C4-2B (cell line): ENCODE measurements around the gene SULT2B1.
A peak's percentile ranks its signal among the peaks of the same experiment; 100 is the strongest.
"Not testable (repeated sequence)": the region's sequence is repeated elsewhere in the genome, so short reads cannot be mapped to it uniquely, and the experiment has no call there.

ENCODE experiments used
- H3K27ac ChIP-seq: fragments of 450-650 bp; 2 replicates; pipeline ENCODE4 v1.5.1; 2017
- ZFX ChIP-seq: fragments of 450-650 bp; IDR thresholded peaks from 2 replicates; pipeline ENCODE4 v1.6.1; 2017
- TF ChIP-seq, protein P1 (sequence below): fragments of 450-650 bp; conservative IDR thresholded peaks from 2 replicates; pipeline ENCODE4 v1.5.1; 2017; ENCODE audit warnings: mild to moderate bottlenecking

SULT2B1 gene

DNA sequence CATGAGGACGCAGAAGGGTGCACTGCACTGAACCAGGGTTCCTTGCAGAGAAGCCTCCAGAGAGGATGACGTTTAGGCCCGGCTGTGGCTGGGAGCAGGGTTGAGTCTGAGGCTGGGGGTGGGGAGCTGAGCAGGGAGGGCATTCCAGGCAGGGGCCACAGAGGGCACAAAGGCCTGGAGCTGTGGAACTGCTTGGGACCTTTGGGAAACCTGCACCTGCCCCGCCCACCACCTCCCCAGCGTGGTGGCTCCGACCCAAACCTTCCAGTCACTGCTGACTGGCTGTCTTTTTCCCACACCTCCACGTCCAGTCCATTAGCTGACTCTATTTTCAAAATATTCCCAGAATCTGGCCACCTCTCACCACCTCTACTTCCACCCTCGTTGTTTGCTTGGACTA, 35.4 kb upstream of the SULT2B1 start:
- TF ChIP-seq, protein P1, sequence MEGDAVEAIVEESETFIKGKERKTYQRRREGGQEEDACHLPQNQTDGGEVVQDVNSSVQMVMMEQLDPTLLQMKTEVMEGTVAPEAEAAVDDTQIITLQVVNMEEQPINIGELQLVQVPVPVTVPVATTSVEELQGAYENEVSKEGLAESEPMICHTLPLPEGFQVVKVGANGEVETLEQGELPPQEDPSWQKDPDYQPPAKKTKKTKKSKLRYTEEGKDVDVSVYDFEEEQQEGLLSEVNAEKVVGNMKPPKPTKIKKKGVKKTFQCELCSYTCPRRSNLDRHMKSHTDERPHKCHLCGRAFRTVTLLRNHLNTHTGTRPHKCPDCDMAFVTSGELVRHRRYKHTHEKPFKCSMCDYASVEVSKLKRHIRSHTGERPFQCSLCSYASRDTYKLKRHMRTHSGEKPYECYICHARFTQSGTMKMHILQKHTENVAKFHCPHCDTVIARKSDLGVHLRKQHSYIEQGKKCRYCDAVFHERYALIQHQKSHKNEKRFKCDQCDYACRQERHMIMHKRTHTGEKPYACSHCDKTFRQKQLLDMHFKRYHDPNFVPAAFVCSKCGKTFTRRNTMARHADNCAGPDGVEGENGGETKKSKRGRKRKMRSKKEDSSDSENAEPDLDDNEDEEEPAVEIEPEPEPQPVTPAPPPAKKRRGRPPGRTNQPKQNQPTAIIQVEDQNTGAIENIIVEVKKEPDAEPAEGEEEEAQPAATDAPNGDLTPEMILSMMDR: no peak
- TF ChIP-seq ZFX: no peak
- H3K27ac ChIP-seq: no peak overlapping the region

DNA sequence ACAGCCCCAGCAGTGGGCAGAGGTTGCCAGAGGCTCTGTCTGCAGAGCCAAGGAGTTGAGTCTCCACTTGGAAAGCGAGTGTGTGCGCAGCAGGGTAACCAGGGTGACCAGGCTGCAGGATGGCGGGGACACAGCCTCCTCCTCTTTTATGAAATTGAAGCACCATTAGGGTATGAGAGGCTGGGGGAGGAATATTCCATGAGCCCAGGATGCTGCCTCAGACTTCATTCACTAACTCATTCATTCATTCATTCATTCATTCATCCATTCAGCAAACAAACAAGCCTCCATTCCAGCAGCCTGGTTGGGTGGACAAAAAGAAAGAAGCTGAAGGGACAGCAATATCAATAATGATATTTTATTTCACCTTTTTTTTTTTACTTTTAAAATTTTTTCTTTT, 33.8 kb upstream of the SULT2B1 start:
- TF ChIP-seq ZFX: no peak
- TF ChIP-seq, protein P1: no peak
- no peak overlapping the region for H3K27ac ChIP-seq

DNA sequence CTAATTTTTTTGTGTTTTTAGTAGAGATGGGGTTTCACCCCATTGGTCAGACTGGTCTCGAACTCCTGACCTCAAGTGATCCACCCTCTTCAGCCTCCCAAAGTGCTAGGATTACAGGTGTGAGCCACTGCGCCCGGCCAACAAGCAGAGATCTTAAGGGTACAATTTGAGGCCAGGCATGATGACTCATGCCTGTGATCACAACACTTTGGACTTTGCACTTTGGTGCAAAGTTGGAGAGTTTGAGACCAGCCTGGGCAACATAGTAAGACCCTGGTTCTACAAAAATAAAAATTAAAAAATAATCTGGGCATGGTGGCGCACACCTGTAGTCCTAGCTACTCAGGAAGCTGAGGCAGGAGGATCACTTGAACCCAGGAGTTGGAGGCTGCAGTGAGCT, 32.5 kb upstream of the SULT2B1 start:
- not testable (repeated sequence) for H3K27ac ChIP-seq

- no peak for TF ChIP-seq ZFX
- TF ChIP-seq, protein P1: no peak
- H3K27ac ChIP-seq: no peak overlapping the region
Measured at GRCh38 chr19:48520134-48520533, 31.8 kb upstream of the SULT2B1 start.

DNA sequence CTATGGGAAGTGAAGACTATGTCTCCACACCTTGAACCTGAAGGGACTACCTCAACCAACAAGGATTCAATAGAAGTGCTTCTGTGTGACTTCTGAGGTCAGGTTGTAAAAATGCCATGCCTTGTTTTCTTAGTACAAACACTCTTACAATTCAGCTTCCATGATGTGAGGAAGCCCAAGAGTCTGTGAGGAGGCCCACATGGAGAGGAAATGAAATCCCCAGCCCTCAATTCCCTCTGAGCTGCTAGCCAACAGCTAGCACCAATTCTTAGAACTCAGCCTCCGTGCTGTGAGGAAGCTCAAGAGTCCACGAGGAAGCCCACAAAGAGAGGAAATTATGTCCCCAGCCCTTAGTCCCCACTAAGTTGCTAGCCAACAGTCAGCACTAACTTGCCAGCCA, 27.8 kb upstream of the SULT2B1 start:
- TF ChIP-seq, protein P1: no peak
- no peak for TF ChIP-seq ZFX
- H3K27ac ChIP-seq: no peak overlapping the region

DNA sequence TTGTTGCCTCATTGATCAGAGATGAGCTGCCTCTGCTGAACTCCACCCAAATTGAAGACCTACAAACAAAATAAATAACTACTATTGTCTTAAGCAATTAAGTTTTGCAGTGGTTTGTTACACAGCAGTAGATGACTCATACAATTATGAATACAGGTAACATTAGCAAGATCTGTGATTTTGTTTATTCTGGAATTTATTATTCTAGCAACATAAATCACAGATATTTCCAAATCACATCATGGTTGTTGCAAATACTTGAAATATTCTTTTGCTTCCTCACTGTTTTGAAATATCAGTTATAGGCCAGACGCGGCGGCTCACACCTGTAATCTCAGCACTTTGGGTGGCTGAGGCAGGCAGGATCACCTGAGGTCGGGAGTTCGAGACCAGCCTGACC, 27.2 kb upstream of the SULT2B1 start:
- TF ChIP-seq, protein P1: no peak
- TF ChIP-seq ZFX: no peak
- no peak overlapping the region for H3K27ac ChIP-seq

- TF ChIP-seq ZFX: no peak
- TF ChIP-seq, protein P1: no peak
- peak overlapping the region; percentile 21; the same call in 1 of the 2 replicates for H3K27ac ChIP-seq
Measured at GRCh38 chr19:48529156-48529555, 22.8 kb upstream of the SULT2B1 start.

DNA sequence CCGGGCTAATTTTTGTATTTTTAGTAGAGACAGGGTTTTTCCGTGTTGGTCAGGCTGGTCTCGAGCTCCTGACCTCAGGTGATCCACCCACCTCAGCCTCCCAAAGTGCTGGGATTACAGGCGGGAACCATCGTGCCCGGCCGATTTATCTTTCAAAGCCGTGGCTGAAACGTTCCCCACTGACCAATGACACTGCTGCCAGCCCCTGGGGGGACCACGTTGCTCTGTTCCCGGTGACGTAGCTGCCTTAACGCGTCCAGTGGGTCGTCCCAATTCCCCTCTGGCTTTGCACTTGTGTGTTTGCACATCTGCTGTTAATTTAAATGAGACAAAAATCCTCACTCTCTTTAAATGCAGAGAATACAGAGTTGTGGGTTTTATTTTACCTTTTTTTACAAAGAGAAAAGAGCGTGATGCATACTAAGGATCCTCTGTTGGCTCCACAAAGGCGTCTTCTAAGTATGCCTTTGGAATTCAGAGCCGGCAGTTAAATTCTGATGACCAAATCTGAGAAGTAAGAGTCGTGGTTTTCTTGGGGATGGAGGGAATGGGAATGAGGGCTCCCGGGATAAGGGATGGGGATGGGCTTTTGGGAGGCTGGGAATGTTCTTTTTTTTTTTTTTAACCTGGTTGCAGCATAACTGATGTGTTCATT, 21.8 kb upstream of the SULT2B1 start:
- peak overlapping the region; percentile 94 for H3K27ac ChIP-seq
- no peak for TF ChIP-seq ZFX
- TF ChIP-seq, protein P1: no peak
